ENCODE results near the gene FKBP9.

FKBP9 gene

GRCh38 chr7:32928785-32929298 is 28.4 kb upstream of the FKBP9 start:
- DNase-seq (ENCODE audit: low read depth): no peak
- H3K4me3 ChIP-seq (ENCODE audit: low read depth, low read length): no peak overlapping the region
- TF ChIP-seq CTCF (IDR thresholded peaks at IDR 0.05; ENCODE audit: low read depth, low read length, missing control alignments): no peak

- no peak overlapping the region for H3K4me3 ChIP-seq (ENCODE audit: low read depth, low read length)
- no peak for TF ChIP-seq CTCF (IDR thresholded peaks at IDR 0.05; ENCODE audit: low read depth, low read length, missing control alignments)
- no peak for DNase-seq (ENCODE audit: low read depth)
Observed at GRCh38 chr7:32929430-32930143, 27.7 kb upstream of the FKBP9 start.

- DNase-seq (ENCODE audit: low read depth): no peak
- TF ChIP-seq CTCF (IDR thresholded peaks at IDR 0.05; ENCODE audit: low read depth, low read length, missing control alignments): no peak
- H3K4me3 ChIP-seq (ENCODE audit: low read depth, low read length): no peak overlapping the region
Observed at GRCh38 chr7:32930378-32930777, 26.9 kb upstream of the FKBP9 start.

GRCh38 chr7:32935558-32935957 is 21.7 kb upstream of the FKBP9 start:
- no peak overlapping the region for H3K4me3 ChIP-seq (ENCODE audit: low read depth, low read length)
- DNase-seq (ENCODE audit: low read depth): no peak
- TF ChIP-seq CTCF (IDR thresholded peaks at IDR 0.05; ENCODE audit: low read depth, low read length, missing control alignments): no peak

- no peak for DNase-seq (ENCODE audit: low read depth)
- TF ChIP-seq CTCF (IDR thresholded peaks at IDR 0.05; ENCODE audit: low read depth, low read length, missing control alignments): no peak
- H3K4me3 ChIP-seq (ENCODE audit: low read depth, low read length): no peak overlapping the region
Observed at GRCh38 chr7:32936689-32937088, 20.6 kb upstream of the FKBP9 start.

- no peak for TF ChIP-seq CTCF (IDR thresholded peaks at IDR 0.05; ENCODE audit: low read depth, low read length, missing control alignments)
- no peak overlapping the region for H3K4me3 ChIP-seq (ENCODE audit: low read depth, low read length)
- no peak for DNase-seq (ENCODE audit: low read depth)
Observed at GRCh38 chr7:32937344-32938174, 19.7 kb upstream of the FKBP9 start.

All from GM12864 (cell line).